OCI-LY3 (cell line): ENCODE measurements around the gene RNF115.

Experiments
- CTCF ChIP-seq: fragments of 200-600, 300-600 bp; sonication (generic); IDR thresholded peaks from 2 replicates; pipeline ENCODE4 v1.5.1; 2014; ENCODE audit warnings: antibody characterized with exemption, low read length, low read depth
- EZH2phosphoT487 ChIP-seq: fragments of 200-600 bp; shearing (Covaris generic); IDR thresholded peaks from 2 replicates; pipeline ENCODE4 v1.6.1; 2018; ENCODE audit warnings: antibody characterized with exemption, mixed run types, low read depth

GRCh38 chr1:145849356-145850160 lies 25.7 kb upstream of the RNF115 start:
- peak; percentile 73 for TF ChIP-seq CTCF
- TF ChIP-seq EZH2phosphoT487, result no peak
